ENCODE measurements around the gene SDC4. TPM values are rescaled to one million over a fixed set of nuclear protein-coding genes. Genes with fewer than 3 reads are reported as not detected.

Gene SDC4
- total and polyA plus RNA-seq, 8 donors, result 27.4 to 343 (median 80.1) TPM

GRCh38 chr20:45289942-45290676 lies 58.1 kb downstream of the SDC4 start:
- 69 to 77% (median 77%) methylated on average over 13 of the region's 13 CpGs for WGBS, 5 donors
- intact Hi-C loops (cut with DNase I; ENCODE audit: low total_unique reads), result loop anchor here (10.0 kb wide), 2 partner anchors 155 to 275 kb away; no protein-coding TSS in a partner anchor
- H3K4me1 ChIP-seq, result peaks cover 4 to 24% (median 16%) of the 10 kb centered on the region in 4 donors
- H3K9me3 ChIP-seq, result no peaks in the 10 kb centered on the region
- no peak overlapping the region for H3K27ac ChIP-seq
- H3K27me3 ChIP-seq, result peaks cover 0 to 38% (median 10%) of the 10 kb centered on the region in 3 donors
- no peak for TF ChIP-seq POLR2A (IDR thresholded peaks at IDR 0.05)
- no peak for TF ChIP-seq POLR2AphosphoS5 (IDR thresholded peaks at IDR 0.05)
- no peak for TF ChIP-seq CTCF (IDR thresholded peaks at IDR 0.05)
- no peak overlapping the region for H3K4me3 ChIP-seq
- H3K36me3 ChIP-seq, result no peaks in the 10 kb centered on the region
- DNase-seq, result no peak

- intact Hi-C loops (cut with DNase I; ENCODE audit: low total_unique reads), result loop anchor here (10.0 kb wide), 1 partner anchor 154 kb away; no protein-coding TSS in a partner anchor
- H3K27me3 ChIP-seq, result peaks cover 0 to 28% (median 10%) of the 10 kb centered on the region in 3 donors
- TF ChIP-seq POLR2AphosphoS5 (IDR thresholded peaks at IDR 0.05), result no peak
- no peak for TF ChIP-seq EP300 (IDR thresholded peaks at IDR 0.05)
- no peak for TF ChIP-seq POLR2A (IDR thresholded peaks at IDR 0.05)
- no peak for TF ChIP-seq CTCF (IDR thresholded peaks at IDR 0.05)
- WGBS, 5 donors, result 84 to 94% (median 90%) methylated on average over 5 of the region's 5 CpGs
- no peaks in the 10 kb centered on the region for H3K9me3 ChIP-seq
- peaks cover under 1 to 21% (median 12%) of the 10 kb centered on the region in 4 donors for H3K4me1 ChIP-seq
- no peak overlapping the region for H3K27ac ChIP-seq
- DNase-seq, result no peak
- H3K36me3 ChIP-seq, result no peaks in the 10 kb centered on the region
- H3K4me3 ChIP-seq, result no peak overlapping the region
These were observed 59.4 kb downstream of the SDC4 start for GRCh38 chr20:45288860-45289259.

- WGBS, 5 donors, result 68 to 80% (median 71%) methylated on average over 4 of the region's 4 CpGs
- intact Hi-C loops (cut with DNase I; ENCODE audit: low total_unique reads), result loop anchor here (10.0 kb wide), 1 partner anchor 154 kb away; no protein-coding TSS in a partner anchor
- no peaks in the 10 kb centered on the region for H3K36me3 ChIP-seq
- H3K4me1 ChIP-seq, result peaks cover 0 to 16% (median 7%) of the 10 kb centered on the region in 4 donors
- H3K27me3 ChIP-seq, result peaks cover 0 to 28% (median 6%) of the 10 kb centered on the region in 3 donors
- H3K4me3 ChIP-seq, result no peak overlapping the region
- DNase-seq, result no peak
- no peak overlapping the region for H3K27ac ChIP-seq
- no peak for TF ChIP-seq POLR2A (IDR thresholded peaks at IDR 0.05)
- TF ChIP-seq EP300 (IDR thresholded peaks at IDR 0.05), result no peak
- H3K9me3 ChIP-seq, result no peaks in the 10 kb centered on the region
These were observed 59.8 kb downstream of the SDC4 start for GRCh38 chr20:45288376-45288775.

DNA sequence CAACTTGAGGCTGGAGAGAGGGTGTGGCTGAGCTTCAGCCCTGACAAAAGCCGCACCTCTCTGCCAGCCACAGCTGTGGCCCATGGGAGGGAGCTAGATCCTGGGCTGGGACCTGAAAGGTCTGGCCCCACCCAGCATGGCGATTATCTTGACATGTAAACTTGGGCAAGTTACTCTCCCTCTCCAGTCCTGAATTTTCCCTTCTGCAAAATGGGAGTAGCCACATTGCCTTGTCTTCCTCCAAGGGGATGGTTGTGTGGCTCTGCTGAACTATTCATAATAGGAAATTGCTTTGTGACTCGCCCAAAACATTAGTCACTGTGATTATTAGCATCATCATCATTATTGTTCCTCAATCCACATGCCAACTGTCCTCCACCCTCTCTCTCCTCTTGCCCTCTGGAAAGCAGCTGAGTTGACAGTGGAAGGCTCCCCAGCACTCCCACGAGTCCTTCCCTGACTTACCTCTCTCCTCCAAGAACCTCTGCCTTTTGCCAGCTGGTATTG lies 64.6 kb downstream of the SDC4 start:
- H3K4me3 ChIP-seq, result no peak overlapping the region
- no peak for TF ChIP-seq POLR2A (IDR thresholded peaks at IDR 0.05)
- TF ChIP-seq POLR2AphosphoS5 (IDR thresholded peaks at IDR 0.05), result no peak
- no peak for TF ChIP-seq EP300 (IDR thresholded peaks at IDR 0.05)
- no peak for TF ChIP-seq CTCF (IDR thresholded peaks at IDR 0.05)
- no peaks in the 10 kb centered on the region for H3K4me1 ChIP-seq
- no peaks in the 10 kb centered on the region for H3K36me3 ChIP-seq
- intact Hi-C loops (cut with DNase I; ENCODE audit: low total_unique reads), result loop anchor here (10.0 kb wide), 1 partner anchor 149 kb away; no protein-coding TSS in a partner anchor
- no peaks in the 10 kb centered on the region for H3K9me3 ChIP-seq
- no peak overlapping the region for H3K27ac ChIP-seq
- WGBS, 5 donors, result 33 to 54% (median 47%) methylated on average over 4 of the region's 4 CpGs
- DNase-seq, result no peak
- peaks cover 0 to 44% (median 0%) of the 10 kb centered on the region in 3 donors for H3K27me3 ChIP-seq

Measured in stomach (tissue), 9 donors.